Smooth muscle cell (in vitro differentiated cells): ENCODE measurements around the gene ACBD3. TPM values are rescaled to one million over a fixed set of nuclear protein-coding genes. Genes with fewer than 3 reads are reported as not detected.

Source experiments
- DNase-seq: peaks from one replicate; lab custom pipeline; 2025; ENCODE audit not compliant: unreplicated experiment; lab: John Stamatoyannopoulos, UW
- H2AFZ ChIP-seq: fragments of 200-600 bp; sonication (generic); 2 replicates; pipeline ENCODE4 v1.6.0; 2016; ENCODE audit warnings: antibody characterized with exemption, low read depth, mild to moderate bottlenecking
- H3F3A ChIP-seq: fragments of 200-600 bp; sonication (generic); 2 replicates; pipeline ENCODE4 v1.6.0; 2017; ENCODE audit warnings: antibody characterized with exemption, low read depth
- H3K27ac ChIP-seq: fragments of 200-600 bp; sonication (generic); 2 replicates; pipeline ENCODE4 v1.5.1; 2016; ENCODE audit warnings: low read depth, mild to moderate bottlenecking
- H3K27me3 ChIP-seq: fragments of 200-600 bp; sonication (generic); 2 replicates; pipeline ENCODE4 v1.6.1; 2016; ENCODE audit warnings: low read depth, mild to moderate bottlenecking
- H3K36me3 ChIP-seq: fragments of 200-600 bp; sonication (generic); 2 replicates; pipeline ENCODE4 v1.5.1; 2016; ENCODE audit warnings: low read depth
- H3K4me1 ChIP-seq: fragments of 200-600 bp; sonication (generic); 2 replicates; pipeline ENCODE4 v1.5.1; 2016; ENCODE audit warnings: low read depth
- H3K4me2 ChIP-seq: fragments of 200-600 bp; sonication (generic); 2 replicates; pipeline ENCODE4 v1.6.0; 2016; ENCODE audit warnings: mild to moderate bottlenecking
- H3K4me3 ChIP-seq: fragments of 200-600 bp; sonication (generic); 2 replicates; pipeline ENCODE4 v1.5.1; 2016; ENCODE audit warnings: mild to moderate bottlenecking
- H3K79me2 ChIP-seq: fragments of 200-600 bp; sonication (generic); 2 replicates; pipeline ENCODE4 v1.6.0; 2016; ENCODE audit warnings: low read depth, mild to moderate bottlenecking
- H3K9ac ChIP-seq: fragments of 200-600 bp; sonication (generic); 2 replicates; pipeline ENCODE4 v1.6.0; 2016; ENCODE audit warnings: low read depth
- H3K9me3 ChIP-seq: fragments of 200-600 bp; sonication (generic); replicated peaks from 2 replicates; pipeline ENCODE4 v1.5.1; 2016; ENCODE audit warnings: low read depth
- H4K20me1 ChIP-seq: fragments of 200-600 bp; sonication (generic); 2 replicates; pipeline ENCODE4 v1.6.0; 2016; ENCODE audit warnings: low read depth
- CTCF ChIP-seq: fragments of 200-600 bp; sonication (generic); IDR thresholded peaks from 2 replicates; pipeline ENCODE4 v1.5.1; 2017; ENCODE audit warnings: borderline replicate concordance, mild to moderate bottlenecking, antibody characterized with exemption; ENCODE audit not compliant: insufficient read depth, poor library complexity, severe bottlenecking
- WGBS: methylation state at CpG from one replicate; pipeline ENCODE4 v1.1.7; 2016; ENCODE audit warnings: low lambda C conversion rate; 5-methylcytosine and 5-hydroxymethylcytosine counted together
- polyA plus RNA-seq: library from polyadenylated mRNA; unstranded; fragments of >200 nt; fragmentation: Nextera tagmentation; extraction: Ambion mirVana; gene quantifications from 2 replicates; pipeline ENCODE4 v1.2.1, GENCODE V29; 2016
- total RNA-seq: library from RNA; depleted of rRNA; stranded (reverse); fragments of >200 nt; gene quantifications from 2 replicates; pipeline ENCODE4 v1.2.3, GENCODE V29; 2014

ACBD3 gene
- total and polyA plus RNA-seq, 2 experiments from 2014 or later, result 82.0 to 118 TPM

- Histone ChIP-seq H3K79me2 (no peaks in the 10 kb centered on the region), H3K27ac (peak overlapping the region; percentile 85), H4K20me1 (no peaks in the 10 kb centered on the region), H3K9me3 (no peaks in the 10 kb centered on the region), H3K4me2 (peak overlapping the region; percentile 98), H3K36me3 (no peaks in the 10 kb centered on the region), H3K27me3 (no peaks in the 10 kb centered on the region), H3K4me1 (peaks cover 32% of the 10 kb centered on the region), H3K9ac (peak overlapping the region; percentile 78), H3K4me3 (peak overlapping the region; percentile 90), H3F3A (peaks cover 12% of the 10 kb centered on the region), H2AFZ (peak overlapping the region; percentile 97)
- DNase-seq, result peak; percentile 83
- 2% methylated on average over 26 of the region's 57 CpGs for WGBS
- TF ChIP-seq CTCF, result no peak
Measured at GRCh38 chr1:226109829-226110248, 76.7 kb downstream of the ACBD3 start.

- peak overlapping the region; percentile 90 for H3K4me3 ChIP-seq
- peak overlapping the region; percentile 97 for H2AFZ ChIP-seq
- peaks cover 32% of the 10 kb centered on the region for H3K4me1 ChIP-seq
- WGBS, result 22% methylated on average over 23 of the region's 23 CpGs
- DNase-seq, result no peak
- H3K9ac ChIP-seq, result peak overlapping the region; percentile 34
- H3K27ac ChIP-seq, result peak overlapping the region; percentile 80
- no peaks in the 10 kb centered on the region for H3K27me3 ChIP-seq
- no peaks in the 10 kb centered on the region for H4K20me1 ChIP-seq
- no peaks in the 10 kb centered on the region for H3K79me2 ChIP-seq
- no peak for TF ChIP-seq CTCF
- no peaks in the 10 kb centered on the region for H3K36me3 ChIP-seq
- H3K9me3 ChIP-seq, result no peaks in the 10 kb centered on the region
- peak overlapping the region; percentile 98 for H3K4me2 ChIP-seq
- peaks cover 12% of the 10 kb centered on the region for H3F3A ChIP-seq
Measured at GRCh38 chr1:226108935-226109828, 77.4 kb downstream of the ACBD3 start.

GRCh38 chr1:226107471-226108460 lies 78.8 kb downstream of the ACBD3 start:
- DNase-seq, result no peak
- Histone ChIP-seq H3F3A (peaks cover 12% of the 10 kb centered on the region), H3K36me3 (no peaks in the 10 kb centered on the region), H3K9me3 (no peaks in the 10 kb centered on the region), H3K4me2 (no peak overlapping the region), H3K79me2 (no peaks in the 10 kb centered on the region), H3K27ac (peak overlapping the region; percentile 42), H3K27me3 (no peaks in the 10 kb centered on the region), H3K4me1 (peaks cover 32% of the 10 kb centered on the region), H4K20me1 (no peaks in the 10 kb centered on the region), H3K4me3 (no peak overlapping the region), H3K9ac (no peak overlapping the region), H2AFZ (no peak overlapping the region)
- 80% methylated on average over 3 of the region's 3 CpGs for WGBS
- TF ChIP-seq CTCF, result no peak
